NCI-H1436 (cell line): ENCODE results near the gene LIN52.

Experiments used
- DNase-seq: peaks from one replicate; lab custom pipeline; 2025; lab: John Stamatoyannopoulos, UW

Gene LIN52

GRCh38 chr14:74084277-74085046 lies at the start of gene LIN52, which contains the start of gene ALDH6A1:
Gene LIN52, plus strand, starts transcription at chr14:74084956. Its CDS starts 19 bp downstream, at chr14:74084975.
Gene ALDH6A1, minus strand, starts transcription at chr14:74084453. Its CDS starts 59 bp downstream, at chr14:74084394.
- peak; percentile 100 for DNase-seq

GRCh38 chr14:74035556-74035955 lies 49.2 kb upstream of the LIN52 start:
- no peak for DNase-seq

GRCh38 chr14:74038020-74038859 lies 46.5 kb upstream of the LIN52 start:
- peak; percentile 39 for DNase-seq

- DNase-seq, result no peak
Observed at GRCh38 chr14:74042296-74042695, 42.5 kb upstream of the LIN52 start.

- DNase-seq, result no peak
Observed at GRCh38 chr14:74045522-74045921, 39.2 kb upstream of the LIN52 start.

- DNase-seq, result no peak
Observed at GRCh38 chr14:74048281-74048680, 36.5 kb upstream of the LIN52 start.

GRCh38 chr14:74049876-74050495 lies 34.8 kb upstream of the LIN52 start:
- no peak for DNase-seq

GRCh38 chr14:74062809-74063150 lies 22.0 kb upstream of the LIN52 start:
- no peak for DNase-seq

GRCh38 chr14:74064426-74064825 lies 20.3 kb upstream of the LIN52 start:
- no peak for DNase-seq

- DNase-seq, result no peak
Observed at GRCh38 chr14:74064883-74065282, 19.9 kb upstream of the LIN52 start.

- DNase-seq, result no peak
Observed at GRCh38 chr14:74065746-74066575, 18.8 kb upstream of the LIN52 start.

- no peak for DNase-seq
Observed at GRCh38 chr14:74077401-74077800, 7.4 kb upstream of the LIN52 start.

- no peak for DNase-seq
Observed at GRCh38 chr14:74080820-74081460, 3.8 kb upstream of the LIN52 start.

GRCh38 chr14:74081491-74081890 lies 3.3 kb upstream of the LIN52 start:
- no peak for DNase-seq

- no peak for DNase-seq
Observed at GRCh38 chr14:74083161-74083560, 1.6 kb upstream of the LIN52 start.

GRCh38 chr14:74083784-74084276 lies 926 bp upstream of the LIN52 start:
- no peak for DNase-seq

GRCh38 chr14:74085047-74085637 lies 386 bp downstream of the LIN52 start:
- no peak for DNase-seq

GRCh38 chr14:74085828-74086227 lies 1.1 kb downstream of the LIN52 start:
- DNase-seq, result no peak

- no peak for DNase-seq
Observed at GRCh38 chr14:74089251-74090020, 4.7 kb downstream of the LIN52 start.

GRCh38 chr14:74105381-74105780 lies 20.6 kb downstream of the LIN52 start:
- no peak for DNase-seq
